Colonic mucosa (tissue), 4 donors: ENCODE results near the gene TGFBR3L. TPM values are rescaled to one million over a fixed set of nuclear protein-coding genes. Genes with fewer than 3 reads are reported as not detected.

Source experiments
- DNase-seq: peaks from one replicate; pipeline ENCODE4 v3.0.0-alpha.2; 2020
- H3K27ac ChIP-seq: fragments of 200-600 bp; one replicate; pipeline ENCODE4 v1.8.0; 2021
- H3K27me3 ChIP-seq: fragments of 200-600 bp; one replicate; pipeline ENCODE4 v1.8.0; 2021
- H3K36me3 ChIP-seq: fragments of 200-600 bp; one replicate; pipeline ENCODE4 v1.8.0; 2021
- H3K4me1 ChIP-seq: fragments of 200-600 bp; one replicate; pipeline ENCODE4 v1.8.0; 2021; ENCODE audit warnings: mild to moderate bottlenecking
- H3K4me3 ChIP-seq: fragments of 200-600 bp; one replicate; pipeline ENCODE4 v1.8.0; 2021
- H3K9ac ChIP-seq, 2 donors: one replicate each; pipeline ENCODE4 v1.7.0; 2013; ENCODE audit warnings: control low read depth in 2 of 2, low read depth in 2 of 2, low read length in 2 of 2
- H3K9me3 ChIP-seq: fragments of 200-600 bp; one replicate; pipeline ENCODE4 v1.8.0; 2021
- CTCF ChIP-seq: fragments of 200-600 bp; IDR thresholded peaks from one replicate; pipeline ENCODE4 v1.8.0; 2022; ENCODE audit warnings: antibody characterized with exemption, mild to moderate bottlenecking
- intact Hi-C: fragments of 100-400 bp; cut with DNase I; formaldehyde crosslinking; loops from one replicate; pipeline ENCODE4 v1.14.1; 2022
- total RNA-seq, 2 donors: library from RNA; stranded (reverse); fragmentation: NEBNext Ultra II Directional in 1 of 2; extraction: Animal tissue kit (Norgen Biotek cat#: 25700) in 1 of 2; gene quantifications; one replicate each; pipeline ENCODE4 v1.2.1, GENCODE V29; 2021
- donor health status: healthy.
- donor health status: DM: no; HTN: no; CAD: no.
- donor health status: DM: no; HTN: no; CAD: no.

The TGFBR3L gene
- total RNA-seq, 2 donors from 2014 or later: not detected

GRCh38 chr19:7918615-7919421 is 4.2 kb downstream of the TGFBR3L start:
- peak overlapping the region; percentile 49 for H3K4me3 ChIP-seq
- H3K9me3 ChIP-seq: no peaks in the 10 kb centered on the region
- H3K27me3 ChIP-seq: peaks cover 41% of the 10 kb centered on the region
- no peak for TF ChIP-seq CTCF
- intact Hi-C loops: no loop called here
- DNase-seq: no peak
- peak overlapping the region in 1 of 2 donors; percentile 73 for H3K9ac ChIP-seq
- H3K27ac ChIP-seq: no peak overlapping the region
- no peaks in the 10 kb centered on the region for H3K36me3 ChIP-seq
- H3K4me1 ChIP-seq: peaks cover 14% of the 10 kb centered on the region

GRCh38 chr19:7919610-7920518 is 5.2 kb downstream of the TGFBR3L start, which contains the start of gene SNAPC2:
SNAPC2 (plus strand) TSS chr19:7920338; CDS start chr19:7920367, 29 bp downstream.
- peak within 1 kb of the TSS; percentile 80 for H3K27ac ChIP-seq
- no peaks in the 10 kb centered on the region for H3K9me3 ChIP-seq
- DNase-seq: peak; percentile 97
- H3K27me3 ChIP-seq: peaks cover 40% of the 10 kb centered on the region
- H3K9ac ChIP-seq: peak within 1 kb of the TSS; percentile 72 to 73
- no peak for TF ChIP-seq CTCF
- peaks cover 14% of the 10 kb centered on the region for H3K4me1 ChIP-seq
- no peaks in the 10 kb centered on the region for H3K36me3 ChIP-seq
- peak within 1 kb of the TSS; percentile 49 for H3K4me3 ChIP-seq
- intact Hi-C loops: loop anchor here (10.0 kb wide), 1 partner anchor 65 kb away; no protein-coding TSS in a partner anchor

- peak; percentile 100 for DNase-seq
- H3K27ac ChIP-seq: peak overlapping the region; percentile 80
- no peaks in the 10 kb centered on the region for H3K36me3 ChIP-seq
- intact Hi-C loops: loop anchor here (10.0 kb wide), 1 partner anchor 66 kb away; no protein-coding TSS in a partner anchor
- H3K4me3 ChIP-seq: peak overlapping the region; percentile 49
- TF ChIP-seq CTCF: no peak
- peaks cover 14% of the 10 kb centered on the region for H3K4me1 ChIP-seq
- H3K9ac ChIP-seq: peak overlapping the region; percentile 72 to 73
- H3K9me3 ChIP-seq: no peaks in the 10 kb centered on the region
- peaks cover 31% of the 10 kb centered on the region for H3K27me3 ChIP-seq
Measured at GRCh38 chr19:7920519-7921301, 6.1 kb downstream of the TGFBR3L start.

GRCh38 chr19:7921302-7921966 is 6.8 kb downstream of the TGFBR3L start:
- no peaks in the 10 kb centered on the region for H3K36me3 ChIP-seq
- peaks cover 24% of the 10 kb centered on the region for H3K27me3 ChIP-seq
- peak overlapping the region; percentile 80 for H3K27ac ChIP-seq
- peak overlapping the region; percentile 45 for H3K4me3 ChIP-seq
- TF ChIP-seq CTCF: no peak
- intact Hi-C loops: loop anchor here (10.0 kb wide), 1 partner anchor 67 kb away; no protein-coding TSS in a partner anchor
- no peak for DNase-seq
- H3K9ac ChIP-seq: peak overlapping the region; percentile 48 to 68
- H3K9me3 ChIP-seq: no peaks in the 10 kb centered on the region
- peaks cover 6% of the 10 kb centered on the region for H3K4me1 ChIP-seq
